ENCODE data around the gene DHRS9.

- TF ChIP-seq, protein P1, sequence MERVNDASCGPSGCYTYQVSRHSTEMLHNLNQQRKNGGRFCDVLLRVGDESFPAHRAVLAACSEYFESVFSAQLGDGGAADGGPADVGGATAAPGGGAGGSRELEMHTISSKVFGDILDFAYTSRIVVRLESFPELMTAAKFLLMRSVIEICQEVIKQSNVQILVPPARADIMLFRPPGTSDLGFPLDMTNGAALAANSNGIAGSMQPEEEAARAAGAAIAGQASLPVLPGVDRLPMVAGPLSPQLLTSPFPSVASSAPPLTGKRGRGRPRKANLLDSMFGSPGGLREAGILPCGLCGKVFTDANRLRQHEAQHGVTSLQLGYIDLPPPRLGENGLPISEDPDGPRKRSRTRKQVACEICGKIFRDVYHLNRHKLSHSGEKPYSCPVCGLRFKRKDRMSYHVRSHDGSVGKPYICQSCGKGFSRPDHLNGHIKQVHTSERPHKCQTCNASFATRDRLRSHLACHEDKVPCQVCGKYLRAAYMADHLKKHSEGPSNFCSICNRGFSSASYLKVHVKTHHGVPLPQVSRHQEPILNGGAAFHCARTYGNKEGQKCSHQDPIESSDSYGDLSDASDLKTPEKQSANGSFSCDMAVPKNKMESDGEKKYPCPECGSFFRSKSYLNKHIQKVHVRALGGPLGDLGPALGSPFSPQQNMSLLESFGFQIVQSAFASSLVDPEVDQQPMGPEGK (CRISPR knock-in tag; IDR thresholded peaks at IDR 0.05; ENCODE audit: borderline replicate concordance), result no peak
- TF ChIP-seq ZFP30 (CRISPR knock-in tag; IDR thresholded peaks at IDR 0.05), result no peak
- TF ChIP-seq SNAI2 (CRISPR knock-in tag; IDR thresholded peaks at IDR 0.05), result no peak
- no peak for TF ChIP-seq ZNF70 (CRISPR knock-in tag; IDR thresholded peaks at IDR 0.05)
- no peak for TF ChIP-seq ARNTL (CRISPR knock-in tag; IDR thresholded peaks at IDR 0.05; ENCODE audit: borderline replicate concordance, low read depth)
- no peak for TF ChIP-seq BACH2 (CRISPR knock-in tag; IDR thresholded peaks at IDR 0.05; ENCODE audit: borderline replicate concordance)
- no peak for TF ChIP-seq RARB (CRISPR knock-in tag; IDR thresholded peaks at IDR 0.05)
- no peak for TF ChIP-seq CSRNP3 (CRISPR knock-in tag; IDR thresholded peaks at IDR 0.05)
Observed at GRCh38 chr2:169081551-169081950, 12.2 kb downstream of the DHRS9 start.

Measured in SK-N-SH treated with all-trans-retinoic acid at 6 μM for 48 hours (cell line).